GM23248 (cell line): ENCODE results near the gene DPP3. TPM values are rescaled to one million over a fixed set of nuclear protein-coding genes. Genes with fewer than 3 reads are reported as not detected.
"Not testable (repeated sequence)": the region's sequence is repeated elsewhere in the genome, so short reads cannot be mapped to it uniquely, and the experiment has no call there.

ENCODE experiments used
- DNase-seq: peaks from one replicate; pipeline ENCODE4 v3.0.0-alpha.2; 2015
- H2AFZ ChIP-seq: fragments of 200-600 bp; sonication (generic); 2 replicates; pipeline ENCODE4 v1.6.1; 2016; ENCODE audit warnings: antibody characterized with exemption
- H3F3A ChIP-seq: fragments of 200-600 bp; sonication (generic); 2 replicates; pipeline ENCODE4 v1.6.1; 2016; ENCODE audit warnings: mild to moderate bottlenecking, antibody characterized with exemption, mixed run types; ENCODE audit not compliant: insufficient read depth
- H3K27ac ChIP-seq: fragments of 200-600 bp; sonication (generic); 2 replicates; pipeline ENCODE4 v1.5.1; 2016; ENCODE audit warnings: mild to moderate bottlenecking
- H3K27me3 ChIP-seq: fragments of 200-600 bp; sonication (generic); replicated peaks from 2 replicates; pipeline ENCODE4 v1.6.1; 2016; ENCODE audit warnings: mild to moderate bottlenecking; ENCODE audit not compliant: insufficient read depth
- H3K36me3 ChIP-seq: fragments of 200-600 bp; sonication (generic); 2 replicates; pipeline ENCODE4 v1.6.1; 2016; ENCODE audit warnings: low read depth, mild to moderate bottlenecking
- H3K4me1 ChIP-seq: fragments of 200-600 bp; sonication (generic); 2 replicates; pipeline ENCODE4 v1.6.1; 2016; ENCODE audit warnings: mild to moderate bottlenecking; ENCODE audit not compliant: insufficient read depth
- H3K4me2 ChIP-seq: fragments of 200-600 bp; sonication (generic); one replicate; pipeline ENCODE4 v1.6.1; 2016; ENCODE audit warnings: mild to moderate bottlenecking; ENCODE audit not compliant: unreplicated experiment
- H3K4me3 ChIP-seq: fragments of 200-600 bp; sonication (generic); 2 replicates; pipeline ENCODE4 v1.5.1; 2016; ENCODE audit warnings: mild to moderate bottlenecking
- H3K79me2 ChIP-seq: fragments of 200-600 bp; sonication (generic); 2 replicates; pipeline ENCODE4 v1.6.1; 2016; ENCODE audit warnings: mild to moderate bottlenecking; ENCODE audit not compliant: insufficient read depth
- H3K9ac ChIP-seq: fragments of 200-600 bp; sonication (generic); 2 replicates; pipeline ENCODE4 v1.6.1; 2016; ENCODE audit warnings: mild to moderate bottlenecking
- H3K9me2 ChIP-seq: fragments of 200-600 bp; sonication (generic); 2 replicates; pipeline ENCODE4 v1.6.1; 2016; ENCODE audit warnings: mixed run types, mild to moderate bottlenecking, moderate library complexity; ENCODE audit not compliant: insufficient read depth
- H3K9me3 ChIP-seq: fragments of 200-600 bp; sonication (generic); one replicate; pipeline ENCODE4 v1.6.1; 2017; ENCODE audit warnings: low read depth
- H4K20me1 ChIP-seq: fragments of 200-600 bp; sonication (generic); 2 replicates; pipeline ENCODE4 v1.6.0; 2016; ENCODE audit not compliant: insufficient read depth
- EZH2 ChIP-seq: fragments of 200-600 bp; sonication (generic); IDR thresholded peaks from 2 replicates; pipeline ENCODE4 v1.6.1; 2018; ENCODE audit warnings: antibody characterized with exemption, mild to moderate bottlenecking; ENCODE audit not compliant: insufficient read depth, poor library complexity, severe bottlenecking
- EZH2phosphoT487 ChIP-seq: fragments of 200-600 bp; sonication (generic); IDR thresholded peaks from 2 replicates; pipeline ENCODE4 v1.6.1; 2018; ENCODE audit warnings: antibody characterized with exemption, moderate library complexity, mild to moderate bottlenecking, low read depth; ENCODE audit not compliant: insufficient read depth
- WGBS, 2 experiments: methylation state at CpG; one replicate each; pipeline ENCODE4 v1.1.6; 2015 to 2017; ENCODE audit warnings: low lambda C conversion rate in 2 of 2, low coverage in 1 of 2; ENCODE audit errors: missing lambda C conversion rate in 2 of 2; 5-methylcytosine and 5-hydroxymethylcytosine counted together
- in situ Hi-C: fragments of 300-500 bp; cut with MboI; formaldehyde crosslinking; loops from 2 replicates; pipeline ENCODE4 v1.15.0; 2020
- polyA plus RNA-seq: library from polyadenylated mRNA; unstranded; fragments of >200 nt; fragmentation: Nextera tagmentation; extraction: Ambion mirVana; gene quantifications from 2 replicates; pipeline ENCODE4 v1.2.1, GENCODE V29; 2016
- total RNA-seq: library from RNA; depleted of rRNA; stranded (reverse); fragments of >200 nt; shearing (Covaris generic); gene quantifications from 2 replicates; pipeline ENCODE4 v1.2.3, GENCODE V29; 2014

DPP3 gene
- total and polyA plus RNA-seq, 2 experiments from 2014 or later = 34.7 to 50.8 TPM

DNA sequence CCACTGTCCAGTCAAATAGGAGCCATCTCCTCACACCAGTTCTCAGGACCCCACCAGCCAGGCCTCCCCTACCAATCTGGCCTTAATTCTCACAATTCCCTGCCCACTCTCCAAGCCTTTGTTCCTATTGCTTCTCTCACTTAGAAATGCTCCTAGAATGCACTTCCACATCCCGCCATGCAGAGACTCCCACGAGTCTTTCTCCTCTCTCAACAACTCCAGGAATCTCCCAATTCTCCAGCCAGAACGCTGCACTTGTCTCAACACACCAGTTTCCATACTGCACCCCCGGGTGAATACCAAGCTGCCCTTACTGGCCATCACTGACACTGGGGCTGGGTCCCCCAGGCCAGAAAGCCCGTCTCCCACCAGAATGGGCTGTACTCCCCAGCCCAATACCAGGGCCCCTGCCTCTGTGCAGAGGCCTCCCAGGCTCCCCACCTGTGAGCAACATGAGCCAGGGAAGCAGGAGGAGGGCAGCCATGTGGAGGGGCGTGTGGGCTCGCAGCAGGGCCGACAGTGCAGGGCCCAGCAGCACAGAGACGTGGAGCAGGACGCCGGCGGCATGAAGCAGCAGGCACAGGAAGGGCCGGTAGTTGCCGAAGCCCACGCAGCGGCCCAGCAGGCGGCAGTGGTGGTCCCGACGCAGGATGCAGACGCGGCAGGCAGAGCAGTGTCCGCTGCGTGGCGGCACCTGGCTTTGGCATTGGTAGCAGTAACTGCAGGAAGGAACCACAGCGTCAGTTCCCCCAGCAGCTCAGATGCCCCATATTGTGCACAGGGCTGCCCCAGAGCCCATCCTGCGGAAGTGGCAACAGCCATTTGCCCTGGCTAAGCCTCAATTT lies 63.3 kb downstream of the DPP3 start:
- 68 to 69% methylated on average over 25 to 26 of the region's 26 CpGs for WGBS, 2 experiments

GRCh38 chr11:66544952-66545351 lies 64.7 kb downstream of the DPP3 start:
- H3K36me3 ChIP-seq, in situ Hi-C loops, H3K27me3 ChIP-seq, H3K27ac ChIP-seq, H3F3A ChIP-seq, H4K20me1 ChIP-seq, H3K9me2 ChIP-seq, H3K79me2 ChIP-seq, DNase-seq, H3K9me3 ChIP-seq: not testable (repeated sequence)
- H2AFZ ChIP-seq = peak overlapping the region; percentile 81; the same call in 1 of the 2 replicates
- WGBS, 2 experiments = 53 to 54% methylated on average over 14 of the region's 14 CpGs
- peak overlapping the region; percentile 99 for H3K4me2 ChIP-seq
- peak overlapping the region; percentile 91 for H3K4me3 ChIP-seq
- peaks cover 15% of the 10 kb centered on the region; the same call in 1 of the 2 replicates for H3K4me1 ChIP-seq
- H3K9ac ChIP-seq = peak overlapping the region; percentile 93

More for the DNA sequence above, 63.3 kb downstream of the DPP3 start:
- Histone ChIP-seq H3K9me2 (no peaks in the 10 kb centered on the region), H3K9ac (no peak overlapping the region), H3K27me3 (no peaks in the 10 kb centered on the region), H3K27ac (no peak overlapping the region), H3K36me3 (no peaks in the 10 kb centered on the region), H4K20me1 (no peaks in the 10 kb centered on the region), H3K4me3 (no peak overlapping the region), H3F3A (no peaks in the 10 kb centered on the region), H3K79me2 (peaks cover 7% of the 10 kb centered on the region; the same call in 1 of the 2 replicates), H2AFZ (no peak overlapping the region), H3K4me2 (no peak overlapping the region), H3K9me3 (no peaks in the 10 kb centered on the region), H3K4me1 (peaks cover 15% of the 10 kb centered on the region; the same call in 1 of the 2 replicates)
- in situ Hi-C loops = no loop called here
- no peak for TF ChIP-seq EZH2phosphoT487
- TF ChIP-seq EZH2 = no peak
- DNase-seq = no peak

- H3K79me2 ChIP-seq = peaks cover 7% of the 10 kb centered on the region; the same call in 1 of the 2 replicates
- WGBS, 2 experiments = 1% methylated on average over 46 to 61 of the region's 71 CpGs
- peak within 1 kb of the TSS; percentile 91 for H3K4me3 ChIP-seq
- H3K4me1 ChIP-seq = peaks cover 15% of the 10 kb centered on the region; the same call in 1 of the 2 replicates
- H3K27me3 ChIP-seq = no peaks in the 10 kb centered on the region
- peak within 1 kb of the TSS; percentile 81 for H2AFZ ChIP-seq
- H4K20me1 ChIP-seq = no peaks in the 10 kb centered on the region
- in situ Hi-C loops = no loop called here
- no peak for TF ChIP-seq EZH2phosphoT487
- TF ChIP-seq EZH2 = no peak
- DNase-seq = peak; percentile 99
- peak within 1 kb of the TSS; percentile 93 for H3K9ac ChIP-seq
- no peaks in the 10 kb centered on the region for H3K9me3 ChIP-seq
- H3F3A ChIP-seq = no peaks in the 10 kb centered on the region
- H3K9me2 ChIP-seq = no peaks in the 10 kb centered on the region
- H3K4me2 ChIP-seq = peak within 1 kb of the TSS; percentile 99
- peak within 1 kb of the TSS; percentile 44 for H3K27ac ChIP-seq
- no peaks in the 10 kb centered on the region for H3K36me3 ChIP-seq
Observed at GRCh38 chr11:66545701-66546367, 65.6 kb downstream of the DPP3 start, which contains the start of gene ZDHHC24. TSS of gene ZDHHC24 (minus strand) at chr11:66546048. CDS start at chr11:66546003, 45 bp downstream.

- no peaks in the 10 kb centered on the region for H3K9me3 ChIP-seq
- H3F3A ChIP-seq = no peaks in the 10 kb centered on the region
- WGBS, 2 experiments = 2% methylated on average over 31 to 37 of the region's 37 CpGs
- DNase-seq = peak; percentile 36
- H3K27ac ChIP-seq = peak within 1 kb of the TSS; percentile 44
- peak within 1 kb of the TSS; percentile 81 for H2AFZ ChIP-seq
- H3K27me3 ChIP-seq = no peaks in the 10 kb centered on the region
- H3K4me3 ChIP-seq = peak within 1 kb of the TSS; percentile 91
- H3K4me2 ChIP-seq = peak within 1 kb of the TSS; percentile 99
- TF ChIP-seq EZH2 = no peak
- no peak for TF ChIP-seq EZH2phosphoT487
- peaks cover 15% of the 10 kb centered on the region; the same call in 1 of the 2 replicates for H3K4me1 ChIP-seq
- in situ Hi-C loops = no loop called here
- peak within 1 kb of the TSS; percentile 93 for H3K9ac ChIP-seq
- H3K79me2 ChIP-seq = peaks cover 7% of the 10 kb centered on the region; the same call in 1 of the 2 replicates
- H3K36me3 ChIP-seq = no peaks in the 10 kb centered on the region
- no peaks in the 10 kb centered on the region for H4K20me1 ChIP-seq
- H3K9me2 ChIP-seq = no peaks in the 10 kb centered on the region
Observed at GRCh38 chr11:66546368-66546965, 66.2 kb downstream of the DPP3 start, which contains the start of gene ACTN3. TSS of gene ACTN3 (plus strand) at chr11:66546903. CDS start at chr11:66546938, 35 bp downstream.
